SK-N-MC (cell line): Measurements from ENCODE around the gene GMDS.

Experiments
- EZH2 ChIP-seq: fragments of 200-600 bp; sonication (generic); IDR thresholded peaks from one replicate; pipeline ENCODE4 v1.6.1; 2017; ENCODE audit warnings: antibody characterized with exemption
- POLR2AphosphoS5 ChIP-seq: IDR thresholded peaks from 2 replicates; pipeline ENCODE4 v1.6.1; 2012; ENCODE audit warnings: mild to moderate bottlenecking, low read depth, low read length, borderline replicate concordance

DNA sequence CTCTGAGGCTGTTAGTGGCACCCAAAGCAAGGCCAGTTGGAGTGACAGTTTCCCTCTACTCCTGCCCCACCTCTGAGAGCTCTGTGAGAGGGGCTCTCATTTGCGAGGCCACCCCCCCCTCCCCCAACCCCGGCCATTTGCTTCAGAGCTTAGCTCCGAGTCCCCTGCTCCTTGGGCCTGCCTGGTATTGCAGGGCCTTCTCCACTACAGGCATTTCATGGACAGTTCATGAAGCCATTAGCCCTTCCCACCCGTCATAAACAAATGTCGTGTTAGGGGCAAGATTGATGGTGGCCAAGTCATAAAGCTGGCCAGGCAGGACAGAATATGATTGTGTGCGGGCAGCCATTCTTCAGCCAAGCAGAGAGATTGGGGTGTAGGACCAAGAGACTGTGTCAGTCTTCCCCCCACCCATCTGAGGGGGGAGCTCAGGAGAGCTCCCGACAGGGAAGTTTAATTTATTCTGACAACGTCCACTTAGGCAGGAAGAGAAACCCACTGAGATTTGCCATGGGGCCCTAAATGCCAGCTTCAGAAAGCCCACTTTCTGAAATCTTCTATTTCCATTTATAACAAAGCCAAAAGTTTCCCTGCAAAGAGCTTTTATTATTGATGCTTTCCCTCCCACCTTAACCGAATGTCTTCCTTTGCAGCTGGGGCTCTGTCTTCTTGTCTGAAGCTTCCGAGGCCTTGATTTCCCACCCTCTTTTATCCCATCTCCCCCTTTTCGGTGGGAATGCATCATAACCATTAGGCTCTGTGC lies 628.5 kb downstream of the GMDS start:
- TF ChIP-seq EZH2, result no peak
- TF ChIP-seq POLR2AphosphoS5, result no peak
